NCI-H2029 (cell line): Measurements from ENCODE around the gene EPHA4.

Source experiments
- DNase-seq: peaks from one replicate; lab custom pipeline; 2025; lab: John Stamatoyannopoulos, UW

Gene EPHA4

GRCh38 chr2:221572219-221572820, at the start of gene EPHA4:
Gene EPHA4, minus strand, starts transcription at chr2:221572304. Its CDS starts 56 bp downstream, at chr2:221572248.
- DNase-seq: peak; percentile 55

- DNase-seq: no peak
Measured at GRCh38 chr2:221618007-221618406, 45.9 kb upstream of the EPHA4 start.

- no peak for DNase-seq
Measured at GRCh38 chr2:221616561-221616960, 44.5 kb upstream of the EPHA4 start.

- peak; percentile 27 for DNase-seq
Measured at GRCh38 chr2:221614274-221614673, 42.2 kb upstream of the EPHA4 start.

- DNase-seq: no peak
Measured at GRCh38 chr2:221612800-221613199, 40.7 kb upstream of the EPHA4 start.

GRCh38 chr2:221612161-221612560, 40.1 kb upstream of the EPHA4 start:
- no peak for DNase-seq

GRCh38 chr2:221610675-221611074, 38.6 kb upstream of the EPHA4 start:
- DNase-seq: no peak

- DNase-seq: no peak
Measured at GRCh38 chr2:221610255-221610654, 38.2 kb upstream of the EPHA4 start.

- DNase-seq: no peak
Measured at GRCh38 chr2:221608442-221608841, 36.3 kb upstream of the EPHA4 start.

- no peak for DNase-seq
Measured at GRCh38 chr2:221606424-221606823, 34.3 kb upstream of the EPHA4 start.

- DNase-seq: no peak
Measured at GRCh38 chr2:221605751-221606240, 33.7 kb upstream of the EPHA4 start.

- no peak for DNase-seq
Measured at GRCh38 chr2:221602938-221603337, 30.8 kb upstream of the EPHA4 start.

- DNase-seq: no peak
Measured at GRCh38 chr2:221601376-221601775, 29.3 kb upstream of the EPHA4 start.

GRCh38 chr2:221600388-221600787, 28.3 kb upstream of the EPHA4 start:
- no peak for DNase-seq

GRCh38 chr2:221596192-221596591, 24.1 kb upstream of the EPHA4 start:
- no peak for DNase-seq

- DNase-seq: no peak
Measured at GRCh38 chr2:221590861-221591365, 18.8 kb upstream of the EPHA4 start.

- no peak for DNase-seq
Measured at GRCh38 chr2:221589696-221590095, 17.6 kb upstream of the EPHA4 start.

- DNase-seq: no peak
Measured at GRCh38 chr2:221588306-221588985, 16.3 kb upstream of the EPHA4 start.

- DNase-seq: no peak
Measured at GRCh38 chr2:221581986-221582385, 9.9 kb upstream of the EPHA4 start.

GRCh38 chr2:221574231-221574570, 2.1 kb upstream of the EPHA4 start:
- no peak for DNase-seq

- DNase-seq: peak; percentile 59
Measured at GRCh38 chr2:221573430-221574230, 1.5 kb upstream of the EPHA4 start.

GRCh38 chr2:221572821-221573429, 821 bp upstream of the EPHA4 start:
- DNase-seq: no peak
